ENCODE data around the gene TAP2.

Gene TAP2

GRCh38 chr6:32833664-32834063, 4.9 kb downstream of the TAP2 start:
- DNase-seq (ENCODE audit: insufficient read length, low spot score) = no peak
- FAIRE-seq = no peak
- TF ChIP-seq CTCF (IDR thresholded peaks at IDR 0.05; ENCODE audit: insufficient read depth, missing control alignments) = no peak

- no peak for TF ChIP-seq CTCF (IDR thresholded peaks at IDR 0.05; ENCODE audit: insufficient read depth, missing control alignments)
- FAIRE-seq = no peak
- DNase-seq (ENCODE audit: insufficient read length, low spot score) = no peak
These were observed 6.0 kb downstream of the TAP2 start for GRCh38 chr6:32832535-32832934.

- DNase-seq (ENCODE audit: insufficient read length, low spot score) (no peak), FAIRE-seq (no peak)
- no peak for TF ChIP-seq CTCF (IDR thresholded peaks at IDR 0.05; ENCODE audit: insufficient read depth, missing control alignments)
These were observed 7.6 kb downstream of the TAP2 start for GRCh38 chr6:32830936-32831335.

GRCh38 chr6:32830017-32830416, 8.5 kb downstream of the TAP2 start:
- TF ChIP-seq CTCF (IDR thresholded peaks at IDR 0.05; ENCODE audit: insufficient read depth, missing control alignments) = no peak
- DNase-seq (ENCODE audit: insufficient read length, low spot score) (no peak), FAIRE-seq (no peak)

- no peak for FAIRE-seq
- no peak for TF ChIP-seq CTCF (IDR thresholded peaks at IDR 0.05; ENCODE audit: insufficient read depth, missing control alignments)
- no peak for DNase-seq (ENCODE audit: insufficient read length, low spot score)
These were observed 9.0 kb downstream of the TAP2 start for GRCh38 chr6:32829495-32829894.

GRCh38 chr6:32827025-32827424, 11.5 kb downstream of the TAP2 start:
- DNase-seq (ENCODE audit: insufficient read length, low spot score) = no peak
- FAIRE-seq = no peak
- no peak for TF ChIP-seq CTCF (IDR thresholded peaks at IDR 0.05; ENCODE audit: insufficient read depth, missing control alignments)

GRCh38 chr6:32825966-32826365, 12.6 kb downstream of the TAP2 start:
- FAIRE-seq (no peak), DNase-seq (ENCODE audit: insufficient read length, low spot score) (no peak)
- peak; percentile 32 for TF ChIP-seq CTCF (IDR thresholded peaks at IDR 0.05; ENCODE audit: insufficient read depth, missing control alignments)
